HCT116 (cell line): Measurements from ENCODE around the gene SP140L.
"Not testable (repeated sequence)": the region's sequence is repeated elsewhere in the genome, so short reads cannot be mapped to it uniquely, and the experiment has no call there.

Experiments used
- ELF1 ChIP-seq: IDR thresholded peaks from 2 replicates; pipeline ENCODE4 v1.6.1; 2012; ENCODE audit warnings: low read depth, borderline replicate concordance
- RAD21 ChIP-seq: IDR thresholded peaks from 2 replicates; pipeline ENCODE4 v1.6.1; 2012; ENCODE audit warnings: low read depth, mild to moderate bottlenecking
- TF ChIP-seq, protein P1 (sequence below), 3 experiments: fragments of 200-600 bp in 1 of 3; sonication (generic) in 1 of 3; IDR thresholded peaks in 2 of 3; conservative IDR thresholded peaks in 1 of 3; 2 replicates each; pipeline ENCODE4 v1.5.1; 2012 to 2017; ENCODE audit warnings: low read depth in 2 of 3, low read length in 2 of 3, antibody characterized with exemption in 1 of 3, borderline replicate concordance in 1 of 3, control low read depth in 1 of 3, mild to moderate bottlenecking in 1 of 3, mixed read lengths in 1 of 3, mixed run types in 1 of 3, moderate library complexity in 1 of 3; ENCODE audit not compliant: insufficient read depth in 1 of 3

DNA sequence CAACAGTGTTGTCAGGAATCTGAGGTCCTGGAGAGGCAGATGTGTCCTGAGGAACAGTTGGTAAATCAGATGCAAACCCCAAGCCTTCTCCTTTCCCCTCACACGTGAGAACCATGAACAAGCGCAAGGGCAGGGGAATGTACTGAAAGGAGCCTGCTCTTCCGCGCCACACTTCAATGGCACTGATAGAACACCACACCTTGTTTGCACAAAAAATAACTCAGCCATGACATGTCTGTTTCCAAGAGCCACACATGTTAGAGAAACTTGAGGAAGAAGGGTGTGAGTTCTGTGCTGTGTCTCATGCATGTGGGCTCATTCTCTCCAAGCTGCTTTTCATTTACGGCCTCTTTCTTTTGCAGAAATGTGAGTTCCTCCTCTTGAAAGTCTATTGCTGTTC lies 16.2 kb upstream of the SP140L start:
- TF ChIP-seq, protein P1, sequence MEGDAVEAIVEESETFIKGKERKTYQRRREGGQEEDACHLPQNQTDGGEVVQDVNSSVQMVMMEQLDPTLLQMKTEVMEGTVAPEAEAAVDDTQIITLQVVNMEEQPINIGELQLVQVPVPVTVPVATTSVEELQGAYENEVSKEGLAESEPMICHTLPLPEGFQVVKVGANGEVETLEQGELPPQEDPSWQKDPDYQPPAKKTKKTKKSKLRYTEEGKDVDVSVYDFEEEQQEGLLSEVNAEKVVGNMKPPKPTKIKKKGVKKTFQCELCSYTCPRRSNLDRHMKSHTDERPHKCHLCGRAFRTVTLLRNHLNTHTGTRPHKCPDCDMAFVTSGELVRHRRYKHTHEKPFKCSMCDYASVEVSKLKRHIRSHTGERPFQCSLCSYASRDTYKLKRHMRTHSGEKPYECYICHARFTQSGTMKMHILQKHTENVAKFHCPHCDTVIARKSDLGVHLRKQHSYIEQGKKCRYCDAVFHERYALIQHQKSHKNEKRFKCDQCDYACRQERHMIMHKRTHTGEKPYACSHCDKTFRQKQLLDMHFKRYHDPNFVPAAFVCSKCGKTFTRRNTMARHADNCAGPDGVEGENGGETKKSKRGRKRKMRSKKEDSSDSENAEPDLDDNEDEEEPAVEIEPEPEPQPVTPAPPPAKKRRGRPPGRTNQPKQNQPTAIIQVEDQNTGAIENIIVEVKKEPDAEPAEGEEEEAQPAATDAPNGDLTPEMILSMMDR (IDR thresholded peaks at IDR 0.05 in 2 of 3, conservative IDR thresholded peaks at IDR 0.05 in 1 of 3; ENCODE audit: borderline replicate concordance in 1 of 3, insufficient read depth in 1 of 3, low read depth in 2 of 3, low read length in 2 of 3), result not testable (repeated sequence)
- TF ChIP-seq ELF1, RAD21: not testable (repeated sequence)
